ENCODE results near the gene NRSN1.

The NRSN1 gene

GRCh38 chr6:24187965-24188577 lies 62.1 kb downstream of the NRSN1 start:
- H3K27ac ChIP-seq, result no peak overlapping the region
- no peak for TF ChIP-seq CTCF (conservative IDR thresholded peaks at IDR 0.05; ENCODE audit: low read depth)
- POLR2A ChIA-PET (ENCODE audit: low non-redundant PET), result no interaction called here
- CTCF ChIA-PET, result interaction anchor here (0.6 to 1.0 kb wide), 2 partner anchors 17 to 1965 kb away, joined by 3 read pairs; no protein-coding TSS in a partner anchor
- DNase-seq (ENCODE audit: low spot score), result no peak

- TF ChIP-seq CTCF (conservative IDR thresholded peaks at IDR 0.05; ENCODE audit: low read depth), result no peak
- no peak overlapping the region for H3K27ac ChIP-seq
- ChIA-PET POLR2A (ENCODE audit: low non-redundant PET) (no interaction called here), CTCF (interaction anchor here (0.6 to 1.0 kb wide), 2 partner anchors 16 to 1965 kb away, joined by 3 read pairs; no protein-coding TSS in a partner anchor)
- no peak for DNase-seq (ENCODE audit: low spot score)
These were observed 62.6 kb downstream of the NRSN1 start for GRCh38 chr6:24188578-24189080.

GRCh38 chr6:24191346-24191745 lies 65.3 kb downstream of the NRSN1 start:
- H3K27ac ChIP-seq, result no peak overlapping the region
- ChIA-PET POLR2A (ENCODE audit: low non-redundant PET) (no interaction called here), CTCF (interaction anchor here (1.0 kb wide), 1 partner anchor 13 kb away, joined by 3 read pairs; no protein-coding TSS in a partner anchor)
- TF ChIP-seq CTCF (conservative IDR thresholded peaks at IDR 0.05; ENCODE audit: low read depth), result no peak
- DNase-seq (ENCODE audit: low spot score), result no peak

GRCh38 chr6:24193364-24193763 lies 67.3 kb downstream of the NRSN1 start:
- CTCF ChIA-PET, result no interaction called here
- no peak for TF ChIP-seq CTCF (conservative IDR thresholded peaks at IDR 0.05; ENCODE audit: low read depth)
- no peak overlapping the region for H3K27ac ChIP-seq
- no peak for DNase-seq (ENCODE audit: low spot score)
- POLR2A ChIA-PET (ENCODE audit: low non-redundant PET), result no interaction called here

GRCh38 chr6:24194978-24195700 lies 69.1 kb downstream of the NRSN1 start:
- ChIA-PET POLR2A (ENCODE audit: low non-redundant PET) (no interaction called here), CTCF (interaction anchor here (0.6 to 1.2 kb wide), 3 partner anchors 10 to 1607 kb away, joined by 3 to 5 read pairs (median 4); no protein-coding TSS in a partner anchor)
- H3K27ac ChIP-seq, result no peak overlapping the region
- DNase-seq (ENCODE audit: low spot score), result no peak
- no peak for TF ChIP-seq CTCF (conservative IDR thresholded peaks at IDR 0.05; ENCODE audit: low read depth)

GRCh38 chr6:24195836-24196597 lies 70.0 kb downstream of the NRSN1 start:
- POLR2A ChIA-PET (ENCODE audit: low non-redundant PET), result no interaction called here
- CTCF ChIA-PET, result interaction anchor here (0.5 to 0.7 kb wide), 3 partner anchors 9 to 1608 kb away, joined by 3 to 5 read pairs (median 4); no protein-coding TSS in a partner anchor
- no peak for DNase-seq (ENCODE audit: low spot score)
- TF ChIP-seq CTCF (conservative IDR thresholded peaks at IDR 0.05; ENCODE audit: low read depth), result no peak
- H3K27ac ChIP-seq, result no peak overlapping the region

Data from RWPE1 (cell line).